Activated CD4-positive, alpha-beta T cell treated with anti-CD3 and anti-CD28 coated beads for 4 hours (primary cell): Measurements from ENCODE around the gene MAPK1.
"Not testable (repeated sequence)": the region's sequence is repeated elsewhere in the genome, so short reads cannot be mapped to it uniquely, and the experiment has no call there.

Experiments
- DNase-seq, 2 donors: peaks; one replicate each; pipeline ENCODE4 v3.0.0-alpha.2; 2020

The MAPK1 gene

GRCh38 chr22:21719024-21719423 is 148.4 kb downstream of the MAPK1 start:
- DNase-seq = no peak

DNA sequence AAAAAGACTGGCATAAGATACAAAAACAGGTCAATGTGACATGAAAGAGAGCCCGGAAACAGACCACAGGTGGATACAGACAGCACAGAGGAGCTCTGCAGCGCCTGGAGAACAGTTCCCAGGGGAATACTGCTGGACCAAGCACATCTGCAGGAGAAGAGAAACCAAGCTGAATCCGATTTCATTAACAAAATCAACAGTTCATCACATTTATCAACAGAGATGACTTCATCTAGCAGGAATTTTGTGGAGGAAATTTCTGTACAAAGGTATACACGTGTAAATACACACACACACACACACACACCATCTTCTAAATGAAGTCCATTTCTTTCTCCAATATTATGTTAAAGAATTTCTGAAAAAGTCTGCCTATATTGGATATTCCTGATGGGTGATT is 148.9 kb downstream of the MAPK1 start:
- DNase-seq = no peak

- DNase-seq = not testable (repeated sequence)
Observed at GRCh38 chr22:21716395-21717122, 150.9 kb downstream of the MAPK1 start.

DNA sequence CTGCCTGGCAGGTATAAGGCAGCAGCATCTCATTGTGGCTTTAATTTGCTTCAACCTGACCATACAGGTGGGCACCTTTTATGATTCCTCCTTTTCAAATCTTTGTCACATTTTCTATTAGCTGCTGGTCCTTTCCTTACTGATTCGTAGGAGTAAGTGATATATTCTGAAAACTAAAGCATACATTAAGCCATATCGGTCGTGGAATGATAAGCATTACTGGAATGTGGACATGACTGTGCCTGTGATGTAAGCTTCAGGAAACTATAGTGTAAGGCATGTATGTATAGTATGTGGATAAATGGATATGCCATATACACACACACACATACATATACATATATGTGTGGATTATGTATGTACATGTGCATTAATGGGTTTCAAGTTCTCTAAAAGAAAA is 152.7 kb downstream of the MAPK1 start:
- no peak for DNase-seq

- no peak for DNase-seq
Observed at GRCh38 chr22:21714059-21714770, 153.2 kb downstream of the MAPK1 start.

- no peak for DNase-seq
Observed at GRCh38 chr22:21713428-21714058, 153.9 kb downstream of the MAPK1 start.

- peak; percentile 54 to 61 for DNase-seq
Observed at GRCh38 chr22:21712751-21713427, 154.6 kb downstream of the MAPK1 start.

GRCh38 chr22:21711851-21712250 is 155.6 kb downstream of the MAPK1 start:
- no peak for DNase-seq

DNA sequence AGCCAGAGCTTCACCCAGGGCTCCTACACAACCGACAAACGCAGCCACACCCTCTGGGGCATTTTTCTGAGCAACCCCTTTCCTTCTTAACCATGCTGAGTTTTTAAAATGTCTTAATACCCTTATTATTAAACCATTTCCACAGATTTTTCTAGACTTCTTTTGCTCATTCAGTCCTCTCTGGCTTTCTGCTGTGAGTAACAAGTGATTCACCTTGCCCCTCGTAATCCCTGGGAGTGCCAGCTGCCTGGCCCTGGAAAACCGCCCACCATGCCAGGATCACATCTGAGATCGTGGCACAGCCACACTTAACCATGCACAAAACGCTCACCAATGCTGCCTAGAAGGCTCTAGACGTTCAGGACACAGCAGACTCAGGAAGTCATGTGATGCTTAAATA is 157.3 kb downstream of the MAPK1 start:
- DNase-seq = no peak

DNA sequence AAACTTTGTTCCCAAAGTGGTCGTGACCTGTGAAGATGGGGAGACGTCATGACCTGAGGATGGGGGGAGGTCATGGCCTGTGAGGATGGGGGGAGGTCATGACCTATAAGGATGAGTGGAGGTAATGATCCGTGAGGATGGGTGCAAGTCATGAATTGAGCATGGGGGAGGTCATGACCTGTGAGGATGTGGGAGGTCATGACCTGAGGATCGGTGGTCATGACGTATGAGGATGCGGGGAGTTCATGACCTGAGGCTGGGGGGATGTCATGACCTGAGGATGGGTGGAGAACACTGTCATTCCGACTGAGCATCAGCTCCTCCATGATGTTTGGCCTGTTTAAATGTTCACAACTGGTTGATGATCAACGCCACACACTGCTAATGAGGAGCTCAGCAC is 157.8 kb downstream of the MAPK1 start:
- no peak for DNase-seq

GRCh38 chr22:21708960-21709359 is 158.5 kb downstream of the MAPK1 start:
- DNase-seq = no peak

DNA sequence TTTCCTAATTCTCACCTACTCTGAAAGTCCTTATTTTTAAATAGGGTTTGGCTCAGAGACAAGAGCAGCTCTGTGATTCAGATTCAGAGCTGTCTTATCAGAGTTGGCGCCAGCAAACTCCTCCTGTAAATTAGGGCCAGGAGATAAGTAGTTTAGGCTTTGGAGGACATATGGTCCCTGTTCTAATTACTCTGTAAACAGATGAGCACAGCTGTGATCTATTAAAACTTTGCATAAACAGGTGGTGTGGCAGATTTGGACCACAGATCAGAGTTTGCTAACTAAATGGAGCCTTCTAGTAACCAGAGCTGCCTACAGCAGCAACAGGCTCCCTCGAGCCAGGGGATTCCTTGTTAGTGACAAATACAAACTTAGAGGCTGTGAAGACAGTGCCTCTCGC is 159.8 kb downstream of the MAPK1 start:
- DNase-seq = no peak
